Parathyroid adenoma (tissue), 2 donors: Measurements from ENCODE around the gene GOLGA3.
A peak's percentile ranks its signal among the peaks of the same experiment; 100 is the strongest.

Experiments
- H2AFZ ChIP-seq: fragments of 300-600 bp; sonication (generic); one replicate; pipeline ENCODE4 v1.7.0; 2017; ENCODE audit warnings: antibody characterized with exemption, mild to moderate bottlenecking
- H3K27ac ChIP-seq: fragments of 300-600 bp; sonication (generic); one replicate; pipeline ENCODE4 v1.7.0; 2017
- H3K27me3 ChIP-seq: fragments of 300-600 bp; sonication (generic); one replicate; pipeline ENCODE4 v1.7.0; 2017; ENCODE audit warnings: low read length; ENCODE audit not compliant: control insufficient read depth, insufficient read depth
- H3K36me3 ChIP-seq: fragments of 300-600 bp; sonication (generic); one replicate; pipeline ENCODE4 v1.7.0; 2017; ENCODE audit warnings: low read length; ENCODE audit not compliant: control insufficient read depth, insufficient read depth
- H3K4me1 ChIP-seq: fragments of 300-600 bp; sonication (generic); one replicate; pipeline ENCODE4 v1.7.0; 2017; ENCODE audit warnings: control low read depth
- H3K4me2 ChIP-seq: fragments of 300-600 bp; sonication (generic); one replicate; pipeline ENCODE4 v1.7.0; 2017; ENCODE audit warnings: low read length
- H3K4me3 ChIP-seq: fragments of 300-600 bp; sonication (generic); one replicate; pipeline ENCODE4 v1.7.0; 2017; ENCODE audit warnings: low read depth, low read length
- H3K79me2 ChIP-seq: fragments of 300-600 bp; sonication (generic); one replicate; pipeline ENCODE4 v1.7.0; 2017; ENCODE audit warnings: control low read depth
- H3K9ac ChIP-seq: fragments of 300-600 bp; sonication (generic); one replicate; pipeline ENCODE4 v1.7.0; 2017; ENCODE audit warnings: mild to moderate bottlenecking
- H3K9me3 ChIP-seq: fragments of 300-600 bp; sonication (generic); one replicate; pipeline ENCODE4 v1.7.0; 2017; ENCODE audit warnings: low read length; ENCODE audit not compliant: control insufficient read depth
- CTCF ChIP-seq: fragments of 300-600 bp; sonication (generic); IDR thresholded peaks from one replicate; pipeline ENCODE4 v1.7.0; 2017; ENCODE audit warnings: antibody characterized with exemption, mild to moderate bottlenecking
- donor health status: primary hyperparathyroidism.

The GOLGA3 gene

GRCh38 chr12:132827763-132828703, 636 bp downstream of the GOLGA3 start:
- H3K36me3 ChIP-seq: no peaks in the 10 kb centered on the region
- peaks cover 4% of the 10 kb centered on the region for H3K4me1 ChIP-seq

GRCh38 chr12:132825861-132826260, 2.8 kb downstream of the GOLGA3 start:
- H3K4me3 ChIP-seq: no peak overlapping the region
- no peaks in the 10 kb centered on the region for H3K36me3 ChIP-seq
- TF ChIP-seq CTCF: no peak
- H3K9ac ChIP-seq: no peak overlapping the region
- no peak overlapping the region for H3K4me2 ChIP-seq
- no peaks in the 10 kb centered on the region for H3K27me3 ChIP-seq
- peaks cover 43% of the 10 kb centered on the region for H3K79me2 ChIP-seq
- H3K27ac ChIP-seq: no peak overlapping the region
- H2AFZ ChIP-seq: no peak overlapping the region
- peaks cover 4% of the 10 kb centered on the region for H3K4me1 ChIP-seq
- H3K9me3 ChIP-seq: no peaks in the 10 kb centered on the region

More at GRCh38 chr12:132827763-132828703, 636 bp downstream of the GOLGA3 start:
- Histone ChIP-seq H3K4me3 (peak overlapping the region; percentile 72), H3K4me2 (peak overlapping the region; percentile 85), H2AFZ (peak overlapping the region; percentile 100), H3K79me2 (peaks cover 38% of the 10 kb centered on the region), H3K27me3 (no peaks in the 10 kb centered on the region), H3K9me3 (no peaks in the 10 kb centered on the region), H3K27ac (no peak overlapping the region), H3K9ac (peak overlapping the region; percentile 13)
- TF ChIP-seq CTCF: no peak

GRCh38 chr12:132825089-132825488, 3.6 kb downstream of the GOLGA3 start:
- no peak overlapping the region for H3K9ac ChIP-seq
- H3K4me3 ChIP-seq: no peak overlapping the region
- peaks cover 43% of the 10 kb centered on the region for H3K79me2 ChIP-seq
- H3K9me3 ChIP-seq: no peaks in the 10 kb centered on the region
- H3K27me3 ChIP-seq: no peaks in the 10 kb centered on the region
- no peak overlapping the region for H2AFZ ChIP-seq
- TF ChIP-seq CTCF: no peak
- H3K36me3 ChIP-seq: no peaks in the 10 kb centered on the region
- no peak overlapping the region for H3K27ac ChIP-seq
- peaks cover 4% of the 10 kb centered on the region for H3K4me1 ChIP-seq
- H3K4me2 ChIP-seq: no peak overlapping the region

- H3K27me3 ChIP-seq: no peaks in the 10 kb centered on the region
- no peak overlapping the region for H3K27ac ChIP-seq
- H3K79me2 ChIP-seq: peaks cover 43% of the 10 kb centered on the region
- no peaks in the 10 kb centered on the region for H3K36me3 ChIP-seq
- no peaks in the 10 kb centered on the region for H3K9me3 ChIP-seq
- H2AFZ ChIP-seq: no peak overlapping the region
- peaks cover 4% of the 10 kb centered on the region for H3K4me1 ChIP-seq
- H3K9ac ChIP-seq: no peak overlapping the region
- no peak overlapping the region for H3K4me2 ChIP-seq
- no peak for TF ChIP-seq CTCF
- H3K4me3 ChIP-seq: no peak overlapping the region
Measured at GRCh38 chr12:132824053-132824452, 4.6 kb downstream of the GOLGA3 start.

GRCh38 chr12:132818562-132818961, 10.1 kb downstream of the GOLGA3 start:
- Histone ChIP-seq H3K79me2 (peaks cover 21% of the 10 kb centered on the region), H3K36me3 (no peaks in the 10 kb centered on the region), H3K4me1 (no peaks in the 10 kb centered on the region), H3K9ac (no peak overlapping the region), H3K4me2 (no peak overlapping the region), H3K27ac (no peak overlapping the region), H2AFZ (no peak overlapping the region), H3K4me3 (no peak overlapping the region), H3K27me3 (no peaks in the 10 kb centered on the region), H3K9me3 (no peaks in the 10 kb centered on the region)
- no peak for TF ChIP-seq CTCF
